ENCODE measurements around the gene RFXAP.
"Not testable (repeated sequence)": the region's sequence is repeated elsewhere in the genome, so short reads cannot be mapped to it uniquely, and the experiment has no call there.

RFXAP gene, protein sequence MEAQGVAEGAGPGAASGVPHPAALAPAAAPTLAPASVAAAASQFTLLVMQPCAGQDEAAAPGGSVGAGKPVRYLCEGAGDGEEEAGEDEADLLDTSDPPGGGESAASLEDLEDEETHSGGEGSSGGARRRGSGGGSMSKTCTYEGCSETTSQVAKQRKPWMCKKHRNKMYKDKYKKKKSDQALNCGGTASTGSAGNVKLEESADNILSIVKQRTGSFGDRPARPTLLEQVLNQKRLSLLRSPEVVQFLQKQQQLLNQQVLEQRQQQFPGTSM

DNA sequence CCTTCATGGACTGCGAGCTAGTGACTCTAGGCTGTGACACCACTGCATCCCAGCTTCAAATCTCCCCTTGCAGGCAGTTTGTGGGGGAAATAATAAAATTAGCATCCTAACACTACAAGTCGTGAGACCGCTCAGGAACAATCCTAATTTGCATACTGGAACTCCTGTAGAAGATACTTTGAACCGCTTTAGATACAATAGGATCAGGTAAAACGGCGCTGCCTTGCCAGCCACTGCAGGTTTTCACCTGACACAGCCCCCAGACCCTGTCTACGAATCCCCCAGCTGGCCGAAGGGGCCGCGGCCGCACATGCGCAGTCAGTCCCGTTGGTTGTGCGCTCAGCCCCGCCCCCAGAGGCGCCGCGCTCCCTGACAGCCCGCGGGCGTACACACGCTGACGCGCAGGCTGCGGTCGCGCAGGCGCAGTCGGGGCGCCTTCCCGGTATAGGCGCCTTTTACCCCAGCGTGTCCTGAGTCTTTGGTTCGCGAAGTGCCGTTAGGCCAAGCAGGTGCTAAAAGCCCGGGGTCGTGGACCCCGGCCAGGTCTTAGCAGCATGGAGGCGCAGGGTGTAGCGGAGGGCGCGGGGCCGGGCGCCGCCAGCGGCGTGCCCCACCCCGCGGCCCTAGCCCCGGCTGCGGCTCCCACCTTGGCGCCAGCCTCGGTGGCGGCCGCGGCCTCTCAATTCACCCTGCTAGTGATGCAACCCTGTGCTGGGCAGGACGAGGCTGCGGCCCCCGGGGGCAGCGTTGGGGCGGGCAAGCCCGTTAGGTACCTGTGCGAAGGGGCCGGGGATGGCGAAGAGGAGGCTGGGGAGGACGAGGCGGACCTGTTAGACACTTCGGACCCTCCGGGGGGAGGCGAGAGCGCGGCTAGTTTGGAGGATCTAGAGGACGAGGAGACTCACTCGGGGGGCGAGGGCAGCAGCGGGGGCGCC, at the start of gene RFXAP:
RFXAP (plus strand) TSS at position 419 of the 935 bp plus-strand sequence; CDS start at position 555, 136 bp downstream.
- peak; percentile 46 to 76 for DNase-seq

- DNase-seq = no peak
These were observed 49.5 kb upstream of the RFXAP start for GRCh38 chr13:36769545-36769944.

- no peak for DNase-seq
These were observed 48.3 kb upstream of the RFXAP start for GRCh38 chr13:36770741-36771140.

DNA sequence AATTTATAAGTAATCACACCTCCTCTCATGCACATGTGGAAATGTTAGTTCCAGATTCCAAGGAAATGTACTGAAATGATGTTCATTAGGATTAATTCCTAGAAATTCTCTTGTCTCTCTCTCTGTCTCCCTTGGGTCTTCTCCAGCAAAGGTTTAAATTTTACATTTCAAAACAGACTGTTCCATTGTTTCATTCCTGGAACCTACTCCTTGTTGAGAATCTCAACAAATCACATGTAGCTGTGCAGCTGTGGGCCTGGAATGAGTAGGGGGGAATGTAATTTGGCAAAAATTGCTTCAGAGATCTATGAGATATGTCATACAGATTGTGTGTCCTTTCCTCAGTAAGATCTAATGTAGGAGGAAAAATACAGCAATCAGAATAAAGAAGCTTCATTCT, 46.2 kb upstream of the RFXAP start:
- DNase-seq = no peak

GRCh38 chr13:36774931-36775330, 44.1 kb upstream of the RFXAP start:
- no peak for DNase-seq

GRCh38 chr13:36776175-36776574, 42.8 kb upstream of the RFXAP start:
- DNase-seq = no peak

- no peak for DNase-seq
These were observed 40.8 kb upstream of the RFXAP start for GRCh38 chr13:36778083-36778671.

DNA sequence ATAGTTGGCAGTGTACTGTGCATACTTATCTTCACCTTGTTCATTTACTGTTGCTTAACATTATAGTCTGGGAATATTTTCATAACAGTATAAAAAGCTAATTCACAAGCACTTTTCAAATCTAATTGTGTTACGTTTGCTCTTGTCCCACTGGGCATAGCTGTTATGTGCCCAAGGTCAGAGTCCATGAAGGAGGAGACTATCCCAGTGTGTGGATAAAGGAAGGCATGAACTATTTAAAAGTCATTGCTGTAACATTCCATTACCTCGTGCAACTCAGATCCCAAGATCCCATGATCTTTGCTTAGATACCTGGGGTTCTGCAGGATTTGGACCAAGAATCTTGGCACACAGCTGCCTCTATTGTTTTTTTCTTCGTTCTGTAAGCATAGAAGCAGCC, 35.1 kb upstream of the RFXAP start:
- no peak for DNase-seq

- DNase-seq = not testable (repeated sequence)
These were observed 32.8 kb upstream of the RFXAP start for GRCh38 chr13:36786175-36786574.

GRCh38 chr13:36787181-36787580, 31.8 kb upstream of the RFXAP start:
- no peak for DNase-seq

DNA sequence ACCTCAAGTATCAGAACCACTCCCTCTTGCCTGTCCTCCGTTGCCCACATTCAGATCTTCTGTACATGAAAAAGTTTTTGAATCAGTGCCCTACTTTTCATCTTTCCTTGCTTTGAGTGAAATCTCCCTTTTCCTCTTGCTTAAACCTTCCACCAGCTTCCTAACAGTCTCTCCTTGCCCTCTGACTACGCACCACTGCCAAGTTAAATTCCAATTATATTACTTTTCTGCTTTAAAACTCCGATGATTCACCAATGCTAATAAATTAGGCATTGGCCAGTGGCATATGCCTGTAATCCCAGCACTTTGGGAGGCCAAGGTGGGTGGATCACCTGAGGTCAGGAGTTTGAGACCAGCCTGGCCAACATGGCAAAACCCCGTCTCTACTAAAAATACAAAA, 30.7 kb upstream of the RFXAP start:
- no peak for DNase-seq

GRCh38 chr13:36789061-36789460, 30.0 kb upstream of the RFXAP start:
- DNase-seq = no peak

- no peak for DNase-seq
These were observed 29.3 kb upstream of the RFXAP start for GRCh38 chr13:36789730-36790129.

GRCh38 chr13:36794706-36795105, 24.3 kb upstream of the RFXAP start:
- DNase-seq = no peak

- no peak for DNase-seq
These were observed 23.6 kb upstream of the RFXAP start for GRCh38 chr13:36795463-36795862.

DNA sequence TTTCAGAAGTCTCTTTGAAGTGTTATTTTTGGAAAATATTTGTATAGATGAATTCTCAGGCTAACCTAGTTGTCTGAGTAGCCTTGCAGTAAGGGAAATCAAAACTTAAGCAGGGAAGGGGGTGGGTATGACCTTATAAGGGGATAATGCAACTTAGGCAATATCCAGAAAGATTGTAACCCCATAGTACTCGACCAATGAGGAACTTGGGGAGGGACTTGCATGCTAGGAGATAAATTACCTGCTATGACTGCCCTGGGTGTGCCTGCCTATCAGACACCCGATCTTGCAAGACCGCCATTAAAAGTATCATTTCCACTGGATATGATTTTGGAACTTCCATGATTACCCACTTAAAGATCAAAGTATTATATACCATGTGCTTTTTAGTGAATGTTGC, 23.0 kb upstream of the RFXAP start:
- no peak for DNase-seq

GRCh38 chr13:36801035-36801434, 18.0 kb upstream of the RFXAP start:
- no peak for DNase-seq

- no peak for DNase-seq
These were observed 14.4 kb upstream of the RFXAP start for GRCh38 chr13:36804588-36804987.

DNA sequence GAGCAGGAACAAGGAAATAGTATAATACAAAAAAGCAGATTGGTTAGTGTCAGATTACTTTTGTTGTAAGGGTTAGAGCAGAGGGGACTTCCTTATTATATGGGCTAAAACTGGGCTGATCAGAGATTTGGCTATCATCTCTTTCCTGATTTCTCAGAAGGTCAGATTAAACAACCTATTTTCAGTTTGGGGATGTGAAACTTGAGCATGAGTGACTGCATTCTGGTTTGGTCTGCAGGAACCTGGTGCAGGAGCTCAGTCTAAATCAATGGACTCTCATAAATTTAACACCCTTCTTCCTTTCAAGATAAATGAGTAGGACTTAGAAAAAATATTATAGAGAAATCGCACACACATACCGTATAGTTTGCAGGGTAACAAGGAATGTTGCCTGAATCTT, 12.9 kb upstream of the RFXAP start:
- no peak for DNase-seq

- DNase-seq = no peak
These were observed 11.4 kb upstream of the RFXAP start for GRCh38 chr13:36807616-36808015.

- no peak for DNase-seq
These were observed 5.8 kb upstream of the RFXAP start for GRCh38 chr13:36813225-36813624.

- DNase-seq = no peak
These were observed 4.6 kb upstream of the RFXAP start for GRCh38 chr13:36814465-36814864.

DNA sequence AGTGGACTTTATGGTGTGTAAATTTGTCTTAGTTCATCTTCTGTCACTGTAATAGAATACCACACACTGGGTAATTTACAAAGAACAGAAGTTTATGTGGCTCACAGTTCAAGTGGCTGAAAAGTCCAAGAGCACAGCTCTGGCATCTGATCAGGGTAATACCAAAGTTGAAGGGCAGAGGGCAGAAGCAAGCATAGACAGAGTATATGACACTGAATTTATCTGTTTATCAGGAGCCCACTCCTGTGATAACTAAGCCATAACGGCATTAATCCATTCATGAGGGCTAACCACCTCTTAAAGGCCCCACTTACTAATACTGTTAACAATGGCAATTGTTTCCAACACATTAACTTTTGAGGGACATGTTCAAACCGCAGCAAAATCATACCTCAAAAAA, 4.0 kb upstream of the RFXAP start:
- DNase-seq = peak in 1 of 2 experiments; percentile 12

Data from SW 1271 (cell line).